ENCODE data around the gene FBXW2.
A peak's percentile ranks its signal among the peaks of the same experiment; 100 is the strongest.
"Not testable (repeated sequence)": the region's sequence is repeated elsewhere in the genome, so short reads cannot be mapped to it uniquely, and the experiment has no call there.

Gene FBXW2

DNA sequence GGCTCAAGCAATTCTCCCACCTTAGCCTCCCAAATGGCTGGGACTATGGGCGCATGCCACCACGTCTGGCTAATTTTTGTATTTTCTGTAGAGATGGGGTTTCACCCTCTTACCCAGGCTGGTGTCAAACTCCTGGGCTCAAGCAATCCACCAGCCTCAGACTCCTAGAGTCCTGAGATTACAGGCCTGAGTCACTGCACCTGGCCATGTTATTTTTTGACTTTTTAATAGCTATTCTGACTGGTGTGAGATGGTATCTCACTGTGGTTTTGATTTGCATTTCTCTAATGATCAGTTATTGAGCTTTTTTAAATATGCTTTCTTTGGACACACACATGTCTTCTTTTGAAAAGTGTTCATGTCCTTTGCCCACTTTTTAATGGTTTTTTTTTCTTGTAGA is 38.2 kb downstream of the FBXW2 start:
- TF ChIP-seq, protein P1, sequence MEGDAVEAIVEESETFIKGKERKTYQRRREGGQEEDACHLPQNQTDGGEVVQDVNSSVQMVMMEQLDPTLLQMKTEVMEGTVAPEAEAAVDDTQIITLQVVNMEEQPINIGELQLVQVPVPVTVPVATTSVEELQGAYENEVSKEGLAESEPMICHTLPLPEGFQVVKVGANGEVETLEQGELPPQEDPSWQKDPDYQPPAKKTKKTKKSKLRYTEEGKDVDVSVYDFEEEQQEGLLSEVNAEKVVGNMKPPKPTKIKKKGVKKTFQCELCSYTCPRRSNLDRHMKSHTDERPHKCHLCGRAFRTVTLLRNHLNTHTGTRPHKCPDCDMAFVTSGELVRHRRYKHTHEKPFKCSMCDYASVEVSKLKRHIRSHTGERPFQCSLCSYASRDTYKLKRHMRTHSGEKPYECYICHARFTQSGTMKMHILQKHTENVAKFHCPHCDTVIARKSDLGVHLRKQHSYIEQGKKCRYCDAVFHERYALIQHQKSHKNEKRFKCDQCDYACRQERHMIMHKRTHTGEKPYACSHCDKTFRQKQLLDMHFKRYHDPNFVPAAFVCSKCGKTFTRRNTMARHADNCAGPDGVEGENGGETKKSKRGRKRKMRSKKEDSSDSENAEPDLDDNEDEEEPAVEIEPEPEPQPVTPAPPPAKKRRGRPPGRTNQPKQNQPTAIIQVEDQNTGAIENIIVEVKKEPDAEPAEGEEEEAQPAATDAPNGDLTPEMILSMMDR (IDR thresholded peaks at IDR 0.05; ENCODE audit: low read depth, low read length, missing control alignments) = no peak
- H3K36me3 ChIP-seq (replicated peaks) = peaks cover 3% of the 10 kb centered on the region
- H3K4me3 ChIP-seq (ENCODE audit: low read depth, low read length) = no peak overlapping the region
- H3K27me3 ChIP-seq (replicated peaks) = no peaks in the 10 kb centered on the region
- in situ Hi-C loops (cut with HindIII; ENCODE audit: low pct_ligation_motif_present, low sequenced_read_pairs) = no loop called here
- no peak overlapping the region for H3K27ac ChIP-seq
- no peak for DNase-seq

DNA sequence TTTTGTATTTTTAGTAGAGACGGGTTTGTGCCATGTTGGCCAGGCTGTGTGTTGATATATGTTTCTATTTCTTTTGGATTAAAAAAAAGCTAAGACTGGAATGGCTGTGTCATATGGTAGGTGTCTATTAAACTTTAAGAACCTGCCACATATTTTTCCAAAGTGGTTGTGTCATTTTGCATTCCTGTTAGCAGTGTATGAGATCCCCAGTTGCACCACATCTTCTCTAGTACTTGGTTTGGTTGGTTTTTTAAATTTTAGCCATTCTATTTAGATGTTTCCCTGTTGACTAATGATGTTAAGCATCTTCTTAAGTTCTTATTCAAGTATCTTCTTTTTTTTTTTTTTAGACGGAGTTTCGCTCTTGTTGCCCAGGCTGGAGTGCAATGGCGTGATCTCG is 42.8 kb downstream of the FBXW2 start:
- no peak for DNase-seq
- in situ Hi-C loops (cut with HindIII; ENCODE audit: low pct_ligation_motif_present, low sequenced_read_pairs) = no loop called here

DNA sequence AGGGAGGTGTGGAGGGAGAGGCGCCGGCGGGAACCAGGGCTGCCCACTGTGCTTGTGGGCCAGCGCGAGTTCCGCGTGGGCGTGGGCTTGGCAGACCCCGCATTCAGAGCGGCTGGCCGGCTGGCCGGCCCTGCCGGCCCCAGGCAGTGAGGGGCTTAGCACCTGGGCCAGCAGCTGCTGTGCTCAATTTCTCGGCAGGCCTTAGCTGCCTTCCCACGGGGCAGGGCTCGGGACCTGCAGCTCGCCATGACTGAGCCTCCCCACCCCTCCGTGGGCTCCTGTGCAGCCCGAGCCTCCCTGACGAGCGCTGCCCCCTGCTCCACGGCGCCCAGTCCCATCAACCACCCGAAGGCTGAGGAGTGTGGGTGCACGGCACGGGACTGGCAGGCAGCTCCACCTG is 46.9 kb downstream of the FBXW2 start:
- H3K4me3 ChIP-seq (ENCODE audit: low read depth, low read length); in situ Hi-C loops (cut with HindIII; ENCODE audit: low pct_ligation_motif_present, low sequenced_read_pairs): not testable (repeated sequence)

More for the DNA sequence above, 42.8 kb downstream of the FBXW2 start:
- Histone ChIP-seq H3K27ac (no peak overlapping the region), H3K36me3 (replicated peaks) (no peaks in the 10 kb centered on the region), H3K4me3 (ENCODE audit: low read depth, low read length) (no peak overlapping the region), H3K27me3 (replicated peaks) (no peaks in the 10 kb centered on the region)
- TF ChIP-seq, protein P1 (IDR thresholded peaks at IDR 0.05; ENCODE audit: low read depth, low read length, missing control alignments) = no peak

DNA sequence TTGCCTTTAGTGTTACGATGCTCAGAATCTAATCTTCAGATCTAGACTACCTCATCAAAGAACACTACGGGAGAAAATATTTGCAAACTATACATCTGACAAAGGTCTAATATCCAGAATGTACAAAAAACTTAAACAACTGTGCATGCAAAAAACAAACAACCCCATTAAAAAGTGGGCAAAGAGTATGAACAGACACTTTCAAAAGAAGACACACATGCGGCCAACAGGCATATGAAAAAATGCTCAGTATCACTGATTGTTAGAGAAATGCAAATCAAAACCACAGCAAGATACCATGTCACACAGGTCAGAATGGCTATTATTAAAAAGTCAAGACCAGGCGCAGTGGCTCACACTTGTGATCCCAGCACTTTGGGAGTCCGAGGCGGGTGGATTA is 47.9 kb downstream of the FBXW2 start:
- TF ChIP-seq, protein P1 (IDR thresholded peaks at IDR 0.05; ENCODE audit: low read depth, low read length, missing control alignments) = no peak
- no peak overlapping the region for H3K27ac ChIP-seq
- in situ Hi-C loops (cut with HindIII; ENCODE audit: low pct_ligation_motif_present, low sequenced_read_pairs) = no loop called here
- H3K27me3 ChIP-seq (replicated peaks) = no peaks in the 10 kb centered on the region
- H3K36me3 ChIP-seq (replicated peaks) = no peaks in the 10 kb centered on the region
- no peak overlapping the region for H3K4me3 ChIP-seq (ENCODE audit: low read depth, low read length)
- DNase-seq = no peak

More for the DNA sequence above, 46.9 kb downstream of the FBXW2 start:
- not testable (repeated sequence) for H3K27ac ChIP-seq; H3K36me3 ChIP-seq (replicated peaks); DNase-seq; H3K27me3 ChIP-seq (replicated peaks)

DNA sequence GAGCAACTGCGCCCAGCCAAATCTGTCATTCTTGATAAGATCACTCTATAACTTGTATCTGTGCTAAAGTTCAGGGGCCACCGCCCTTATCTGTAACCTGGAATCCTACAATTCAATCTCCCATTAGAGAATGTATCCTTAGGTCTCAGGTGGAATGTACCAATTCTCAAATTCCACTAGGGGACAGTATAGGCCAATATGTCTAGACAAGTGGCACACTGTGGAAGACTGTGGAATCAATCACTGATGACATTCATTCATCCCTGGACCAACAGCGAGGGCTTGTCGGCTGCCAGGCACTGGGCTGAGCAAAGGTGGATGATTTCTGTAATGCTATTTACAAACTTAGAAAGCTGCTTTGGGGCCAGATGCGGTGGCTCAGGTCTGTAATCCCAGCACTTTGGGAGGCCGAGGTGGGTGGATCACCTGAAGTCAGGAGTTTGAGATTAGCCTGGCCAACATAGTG is 50.2 kb downstream of the FBXW2 start:
- TF ChIP-seq, protein P1 (IDR thresholded peaks at IDR 0.05; ENCODE audit: low read depth, low read length, missing control alignments) = peak; percentile 67
- in situ Hi-C loops (cut with HindIII; ENCODE audit: low pct_ligation_motif_present, low sequenced_read_pairs) = no loop called here
- Histone ChIP-seq H3K27me3 (replicated peaks) (no peaks in the 10 kb centered on the region), H3K27ac (no peak overlapping the region), H3K36me3 (replicated peaks) (no peaks in the 10 kb centered on the region), H3K4me3 (ENCODE audit: low read depth, low read length) (no peak overlapping the region)
- DNase-seq = no peak

DNA sequence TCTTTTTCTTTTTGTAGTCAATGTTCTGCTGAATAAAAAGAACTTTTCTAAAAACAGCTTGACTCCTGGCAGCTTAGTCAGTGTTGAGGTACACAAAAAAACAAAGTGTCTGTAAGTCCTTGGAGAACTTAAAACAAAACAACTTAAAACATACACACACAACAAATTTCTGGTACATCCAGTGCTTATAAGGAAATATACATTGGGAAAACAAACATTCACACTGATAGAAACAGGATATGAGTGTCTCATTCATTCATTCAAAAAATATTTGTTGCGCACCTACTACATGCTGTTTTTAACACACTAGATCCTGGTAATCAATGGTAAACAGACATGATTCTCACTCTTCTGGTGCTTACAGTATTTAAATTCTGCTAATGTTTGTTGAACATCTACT is 51.5 kb downstream of the FBXW2 start:
- no peaks in the 10 kb centered on the region for H3K36me3 ChIP-seq (replicated peaks)
- no peak for DNase-seq
- in situ Hi-C loops (cut with HindIII; ENCODE audit: low pct_ligation_motif_present, low sequenced_read_pairs) = no loop called here
- no peak overlapping the region for H3K27ac ChIP-seq
- TF ChIP-seq, protein P1 (IDR thresholded peaks at IDR 0.05; ENCODE audit: low read depth, low read length, missing control alignments) = no peak
- no peak overlapping the region for H3K4me3 ChIP-seq (ENCODE audit: low read depth, low read length)
- H3K27me3 ChIP-seq (replicated peaks) = no peaks in the 10 kb centered on the region

Data from brain microvascular endothelial cell (primary cell).